Fibroblast of lung (primary cell): Measurements from ENCODE around the gene GPR176. TPM values are rescaled to one million over a fixed set of nuclear protein-coding genes. Genes with fewer than 3 reads are reported as not detected.

Experiments used
- DNase-seq, 2 donors: peaks; one replicate each; pipeline versions ENCODE4 v3.0.0 to v3.0.0-alpha.2; 2010; ENCODE audit warnings: low read depth in 2 of 2
- H2AFZ ChIP-seq: 2 replicates; pipeline ENCODE4 v1.5.1; 2012; ENCODE audit warnings: low read length, control low read depth, inconsistent platforms
- H3K27ac ChIP-seq: 2 replicates; pipeline ENCODE4 v1.5.1; 2011; ENCODE audit warnings: low read length, control low read depth; ENCODE audit not compliant: insufficient read depth
- H3K27me3 ChIP-seq: 2 replicates; pipeline ENCODE4 v1.5.1; 2011; ENCODE audit warnings: mild to moderate bottlenecking, low read length; ENCODE audit not compliant: control insufficient read depth, insufficient read depth
- H3K36me3 ChIP-seq: 2 replicates; pipeline ENCODE4 v1.5.1; 2011; ENCODE audit warnings: low read length; ENCODE audit not compliant: control insufficient read depth, insufficient read depth
- H3K4me1 ChIP-seq: 2 replicates; pipeline ENCODE4 v1.5.1; 2011; ENCODE audit warnings: low read length; ENCODE audit not compliant: control insufficient read depth, insufficient read depth; ENCODE audit errors: extremely low read depth
- H3K4me2 ChIP-seq: 2 replicates; pipeline ENCODE4 v1.5.1; 2011; ENCODE audit warnings: low read length, control low read depth; ENCODE audit not compliant: insufficient read depth; ENCODE audit errors: extremely low read depth
- H3K4me3 ChIP-seq, 4 experiments: fragments of 200-600 bp in 1 of 4; sonication (generic) in 1 of 4; replicated peaks in 1 of 4; 2 replicates each; pipeline ENCODE4 v1.5.1; 2011 to 2016; ENCODE audit warnings: low read length in 4 of 4, low read depth in 3 of 4, mild to moderate bottlenecking in 3 of 4, control low read depth in 2 of 4, inconsistent platforms in 1 of 4, mixed read lengths in 1 of 4; ENCODE audit not compliant: insufficient read depth in 1 of 4; ENCODE audit errors: control extremely low read depth in 1 of 4
- H3K79me2 ChIP-seq: 2 replicates; pipeline ENCODE4 v1.5.1; 2012; ENCODE audit warnings: mild to moderate bottlenecking, low read length, inconsistent platforms; ENCODE audit not compliant: control insufficient read depth, insufficient read depth
- H3K9ac ChIP-seq: 2 replicates; pipeline ENCODE4 v1.5.1; 2011; ENCODE audit warnings: mild to moderate bottlenecking, low read length, control low read depth; ENCODE audit not compliant: insufficient read depth
- H3K9me3 ChIP-seq: 2 replicates; pipeline ENCODE4 v1.5.1; 2012; ENCODE audit warnings: low read depth, low read length; ENCODE audit not compliant: control insufficient read depth, insufficient read depth
- H4K20me1 ChIP-seq: 2 replicates; pipeline ENCODE4 v1.5.1; 2011; ENCODE audit warnings: low read length; ENCODE audit not compliant: control insufficient read depth, insufficient read depth; ENCODE audit errors: extremely low read depth
- EZH2 ChIP-seq: IDR thresholded peaks from 2 replicates; pipeline ENCODE4 v1.5.1; 2012; ENCODE audit warnings: low read length, control low read depth, mild to moderate bottlenecking; ENCODE audit errors: missing control alignments
- polyA plus RNA-seq, 2 donors: library from polyadenylated mRNA; depleted of rRNA in 1 of 2; stranded (reverse) in 1 of 2; unstranded in 1 of 2; fragments of >200 nt; gene quantifications; 2 replicates each; pipeline ENCODE4 v1.2.1, GENCODE V29; 2011 to 2012; ENCODE audit warnings: missing spikeins in 1 of 2
- total RNA-seq: library from RNA; depleted of rRNA; stranded (reverse); fragments of >200 nt; gene quantifications from 2 replicates; pipeline ENCODE4 v1.2.1, GENCODE V29; 2014
- TF ChIP-seq, protein P1 (sequence below), 2 donors: IDR thresholded peaks in 1 of 2; conservative IDR thresholded peaks in 1 of 2; 1 replicate in 1 of 2; 2 replicates in 1 of 2; pipeline ENCODE4 v1.5.1; 2011 to 2012; ENCODE audit warnings: low read length in 2 of 2, control low read depth in 1 of 2, inconsistent platforms in 1 of 2, low read depth in 1 of 2, mild to moderate bottlenecking in 1 of 2

GPR176 gene
- total and polyA plus RNA-seq, 2 donors (not counting 1 experiment from before 2014, with no cell fraction given) = 124 to 179 TPM

DNA sequence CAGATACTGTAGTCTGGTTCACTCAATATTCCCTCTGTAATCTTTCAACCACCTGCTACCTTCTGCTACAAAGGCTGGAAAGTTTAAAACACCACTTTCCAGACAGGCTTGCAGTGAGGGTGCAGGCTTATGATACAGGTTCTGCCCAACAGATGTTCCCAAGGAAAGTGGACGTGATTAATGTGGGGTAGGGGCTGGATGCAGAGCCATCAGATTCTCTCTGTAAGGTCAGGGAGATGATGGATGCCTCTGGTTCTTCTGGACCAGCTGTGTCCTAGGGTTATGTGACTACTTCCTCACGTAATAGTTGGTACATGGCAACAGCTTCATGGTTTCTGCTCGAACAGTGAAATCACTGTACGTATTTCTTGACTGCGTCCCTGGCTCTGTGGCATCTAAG, 11.1 kb downstream of the GPR176 start:
- H3K4me3 ChIP-seq = no peak overlapping the region
- H3K9me3 ChIP-seq = no peaks in the 10 kb centered on the region
- no peak for DNase-seq
- no peak overlapping the region for H3K9ac ChIP-seq
- H3K36me3 ChIP-seq = peaks cover 2% of the 10 kb centered on the region
- H3K4me1 ChIP-seq = peaks cover 28% of the 10 kb centered on the region
- no peak for TF ChIP-seq EZH2
- TF ChIP-seq, protein P1, sequence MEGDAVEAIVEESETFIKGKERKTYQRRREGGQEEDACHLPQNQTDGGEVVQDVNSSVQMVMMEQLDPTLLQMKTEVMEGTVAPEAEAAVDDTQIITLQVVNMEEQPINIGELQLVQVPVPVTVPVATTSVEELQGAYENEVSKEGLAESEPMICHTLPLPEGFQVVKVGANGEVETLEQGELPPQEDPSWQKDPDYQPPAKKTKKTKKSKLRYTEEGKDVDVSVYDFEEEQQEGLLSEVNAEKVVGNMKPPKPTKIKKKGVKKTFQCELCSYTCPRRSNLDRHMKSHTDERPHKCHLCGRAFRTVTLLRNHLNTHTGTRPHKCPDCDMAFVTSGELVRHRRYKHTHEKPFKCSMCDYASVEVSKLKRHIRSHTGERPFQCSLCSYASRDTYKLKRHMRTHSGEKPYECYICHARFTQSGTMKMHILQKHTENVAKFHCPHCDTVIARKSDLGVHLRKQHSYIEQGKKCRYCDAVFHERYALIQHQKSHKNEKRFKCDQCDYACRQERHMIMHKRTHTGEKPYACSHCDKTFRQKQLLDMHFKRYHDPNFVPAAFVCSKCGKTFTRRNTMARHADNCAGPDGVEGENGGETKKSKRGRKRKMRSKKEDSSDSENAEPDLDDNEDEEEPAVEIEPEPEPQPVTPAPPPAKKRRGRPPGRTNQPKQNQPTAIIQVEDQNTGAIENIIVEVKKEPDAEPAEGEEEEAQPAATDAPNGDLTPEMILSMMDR (conservative IDR thresholded peaks at IDR 0.05 in 1 of 2, IDR thresholded peaks at IDR 0.05 in 1 of 2; ENCODE audit: low read depth in 1 of 2, low read length in 2 of 2) = no peak
- peak overlapping the region; percentile 33 for H3K4me2 ChIP-seq
- no peaks in the 10 kb centered on the region for H3K27me3 ChIP-seq
- H3K79me2 ChIP-seq = peaks cover 88% of the 10 kb centered on the region
- H3K27ac ChIP-seq = peak overlapping the region; percentile 72
- no peaks in the 10 kb centered on the region for H4K20me1 ChIP-seq
- no peak overlapping the region for H2AFZ ChIP-seq

DNA sequence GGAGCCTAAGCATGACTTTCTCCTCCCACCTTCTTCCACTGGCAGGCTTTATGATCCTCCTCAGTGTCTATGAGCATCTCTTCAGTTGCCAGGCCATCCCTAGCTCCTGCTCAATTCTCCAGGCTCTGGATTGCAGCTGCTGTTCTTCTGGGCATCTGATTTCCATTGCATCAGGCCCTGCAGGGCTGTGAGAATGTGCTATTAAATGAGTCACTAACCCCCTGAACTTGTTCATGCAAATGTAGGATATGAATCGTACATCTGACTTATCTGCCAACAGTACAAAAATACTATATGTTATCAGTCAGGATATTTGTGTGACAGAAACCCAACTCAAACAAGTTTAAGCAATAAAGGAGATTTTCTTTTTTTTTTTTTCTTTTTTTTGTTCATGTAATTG, 11.9 kb downstream of the GPR176 start:
- Histone ChIP-seq H3K27me3 (no peaks in the 10 kb centered on the region), H3K9ac (no peak overlapping the region), H3K36me3 (peaks cover 2% of the 10 kb centered on the region), H2AFZ (no peak overlapping the region), H3K9me3 (no peaks in the 10 kb centered on the region), H3K79me2 (peaks cover 89% of the 10 kb centered on the region), H3K27ac (peak overlapping the region; percentile 72), H3K4me1 (peaks cover 28% of the 10 kb centered on the region), H4K20me1 (no peaks in the 10 kb centered on the region), H3K4me3 (no peak overlapping the region), H3K4me2 (peak overlapping the region; percentile 50)
- peak; percentile 90 to 95 for DNase-seq
- TF ChIP-seq EZH2 = no peak
- TF ChIP-seq, protein P1 (conservative IDR thresholded peaks at IDR 0.05 in 1 of 2, IDR thresholded peaks at IDR 0.05 in 1 of 2; ENCODE audit: low read depth in 1 of 2, low read length in 2 of 2) = no peak

DNA sequence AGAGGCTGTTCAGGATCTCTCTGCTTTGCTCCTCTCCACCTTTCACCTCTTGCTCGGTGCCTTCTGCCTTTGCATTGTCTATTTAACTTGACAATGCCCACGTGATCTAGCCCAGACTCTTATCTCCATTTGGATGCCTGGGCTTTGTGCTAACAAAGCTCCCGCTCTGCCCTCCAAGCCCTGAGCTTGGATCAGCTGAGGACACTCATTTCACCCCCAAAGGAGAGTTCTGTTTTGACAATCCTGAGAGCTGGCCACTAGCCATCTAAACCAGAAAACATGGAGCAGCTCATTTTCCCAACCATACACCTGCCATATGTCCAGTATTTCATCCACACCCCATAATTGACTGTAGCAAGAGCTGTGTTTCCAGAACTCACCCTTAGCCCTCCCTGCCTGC, 12.8 kb downstream of the GPR176 start:
- Histone ChIP-seq H3K9ac (no peak overlapping the region), H3K4me3 (no peak overlapping the region), H3K27me3 (no peaks in the 10 kb centered on the region), H3K9me3 (no peaks in the 10 kb centered on the region), H3K79me2 (peaks cover 89% of the 10 kb centered on the region), H3K36me3 (peaks cover 2% of the 10 kb centered on the region), H3K27ac (no peak overlapping the region), H3K4me2 (no peak overlapping the region), H2AFZ (no peak overlapping the region), H3K4me1 (peaks cover 28% of the 10 kb centered on the region), H4K20me1 (no peaks in the 10 kb centered on the region)
- TF ChIP-seq, protein P1 (conservative IDR thresholded peaks at IDR 0.05 in 1 of 2, IDR thresholded peaks at IDR 0.05 in 1 of 2; ENCODE audit: low read depth in 1 of 2, low read length in 2 of 2) = no peak
- no peak for TF ChIP-seq EZH2
- peak in 1 of 2 donors; percentile 73 for DNase-seq
